Measurements from ENCODE around the gene TMEM229B.

The TMEM229B gene
- long read RNA-seq: 0 reads

DNA sequence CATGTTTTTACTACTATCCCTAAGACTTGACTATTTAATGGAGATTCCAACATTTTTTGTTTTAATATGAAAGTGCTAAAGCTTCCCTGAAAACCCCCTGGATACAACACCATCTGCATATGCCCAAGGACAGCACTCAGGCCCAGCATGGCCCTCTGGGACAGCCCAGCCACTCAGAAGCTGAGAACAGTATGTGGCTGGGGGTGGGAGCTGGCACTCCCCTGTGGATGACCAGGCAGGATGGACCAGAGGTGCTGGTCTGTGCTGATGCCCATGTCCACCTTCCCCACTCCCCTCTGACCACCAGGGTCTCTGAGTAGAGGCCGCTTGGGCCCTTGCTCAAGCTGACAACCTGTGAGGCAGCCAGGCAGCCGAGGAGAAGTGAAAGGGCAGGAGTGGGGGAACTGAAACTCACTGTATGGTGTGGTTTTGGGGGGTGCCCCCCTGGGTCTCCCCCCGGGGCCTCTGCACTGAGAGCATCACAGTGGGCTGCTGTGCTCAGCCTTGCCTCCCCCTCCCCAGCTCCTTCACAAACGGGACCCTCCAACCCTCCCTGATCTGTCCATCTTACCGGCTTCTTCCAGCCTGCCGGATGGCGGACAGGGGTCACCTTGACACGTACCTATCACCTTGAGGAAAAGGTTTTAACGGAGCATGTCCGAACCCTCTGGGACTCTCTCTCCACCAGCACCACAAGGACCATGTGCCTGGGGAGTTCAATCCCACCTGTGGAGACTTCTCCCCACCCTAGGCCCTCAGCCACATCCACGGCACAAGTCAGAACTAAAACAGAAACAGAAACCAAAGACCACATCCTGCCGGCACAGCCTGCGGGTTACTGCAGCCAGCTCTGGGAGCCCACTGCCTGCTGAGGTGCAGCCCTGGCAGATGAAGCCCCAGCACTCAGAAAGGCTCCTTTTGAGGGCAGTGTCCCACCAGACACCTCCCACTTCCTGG is at the start of gene TMEM229B:
Gene TMEM229B, minus strand, starts transcription at position 785 of the 957 bp plus-strand sequence. CDS start 14,798 bp downstream, outside the sequence.
- no peak for TF ChIP-seq SPI1 (IDR thresholded peaks at IDR 0.05; ENCODE audit: borderline replicate concordance, low read depth)
- TF ChIP-seq, protein P1, sequence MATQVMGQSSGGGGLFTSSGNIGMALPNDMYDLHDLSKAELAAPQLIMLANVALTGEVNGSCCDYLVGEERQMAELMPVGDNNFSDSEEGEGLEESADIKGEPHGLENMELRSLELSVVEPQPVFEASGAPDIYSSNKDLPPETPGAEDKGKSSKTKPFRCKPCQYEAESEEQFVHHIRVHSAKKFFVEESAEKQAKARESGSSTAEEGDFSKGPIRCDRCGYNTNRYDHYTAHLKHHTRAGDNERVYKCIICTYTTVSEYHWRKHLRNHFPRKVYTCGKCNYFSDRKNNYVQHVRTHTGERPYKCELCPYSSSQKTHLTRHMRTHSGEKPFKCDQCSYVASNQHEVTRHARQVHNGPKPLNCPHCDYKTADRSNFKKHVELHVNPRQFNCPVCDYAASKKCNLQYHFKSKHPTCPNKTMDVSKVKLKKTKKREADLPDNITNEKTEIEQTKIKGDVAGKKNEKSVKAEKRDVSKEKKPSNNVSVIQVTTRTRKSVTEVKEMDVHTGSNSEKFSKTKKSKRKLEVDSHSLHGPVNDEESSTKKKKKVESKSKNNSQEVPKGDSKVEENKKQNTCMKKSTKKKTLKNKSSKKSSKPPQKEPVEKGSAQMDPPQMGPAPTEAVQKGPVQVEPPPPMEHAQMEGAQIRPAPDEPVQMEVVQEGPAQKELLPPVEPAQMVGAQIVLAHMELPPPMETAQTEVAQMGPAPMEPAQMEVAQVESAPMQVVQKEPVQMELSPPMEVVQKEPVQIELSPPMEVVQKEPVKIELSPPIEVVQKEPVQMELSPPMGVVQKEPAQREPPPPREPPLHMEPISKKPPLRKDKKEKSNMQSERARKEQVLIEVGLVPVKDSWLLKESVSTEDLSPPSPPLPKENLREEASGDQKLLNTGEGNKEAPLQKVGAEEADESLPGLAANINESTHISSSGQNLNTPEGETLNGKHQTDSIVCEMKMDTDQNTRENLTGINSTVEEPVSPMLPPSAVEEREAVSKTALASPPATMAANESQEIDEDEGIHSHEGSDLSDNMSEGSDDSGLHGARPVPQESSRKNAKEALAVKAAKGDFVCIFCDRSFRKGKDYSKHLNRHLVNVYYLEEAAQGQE (IDR thresholded peaks at IDR 0.05; ENCODE audit: insufficient replicate concordance, low read depth): no peak
- TF ChIP-seq, protein P2, sequence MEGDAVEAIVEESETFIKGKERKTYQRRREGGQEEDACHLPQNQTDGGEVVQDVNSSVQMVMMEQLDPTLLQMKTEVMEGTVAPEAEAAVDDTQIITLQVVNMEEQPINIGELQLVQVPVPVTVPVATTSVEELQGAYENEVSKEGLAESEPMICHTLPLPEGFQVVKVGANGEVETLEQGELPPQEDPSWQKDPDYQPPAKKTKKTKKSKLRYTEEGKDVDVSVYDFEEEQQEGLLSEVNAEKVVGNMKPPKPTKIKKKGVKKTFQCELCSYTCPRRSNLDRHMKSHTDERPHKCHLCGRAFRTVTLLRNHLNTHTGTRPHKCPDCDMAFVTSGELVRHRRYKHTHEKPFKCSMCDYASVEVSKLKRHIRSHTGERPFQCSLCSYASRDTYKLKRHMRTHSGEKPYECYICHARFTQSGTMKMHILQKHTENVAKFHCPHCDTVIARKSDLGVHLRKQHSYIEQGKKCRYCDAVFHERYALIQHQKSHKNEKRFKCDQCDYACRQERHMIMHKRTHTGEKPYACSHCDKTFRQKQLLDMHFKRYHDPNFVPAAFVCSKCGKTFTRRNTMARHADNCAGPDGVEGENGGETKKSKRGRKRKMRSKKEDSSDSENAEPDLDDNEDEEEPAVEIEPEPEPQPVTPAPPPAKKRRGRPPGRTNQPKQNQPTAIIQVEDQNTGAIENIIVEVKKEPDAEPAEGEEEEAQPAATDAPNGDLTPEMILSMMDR (IDR thresholded peaks at IDR 0.05; ENCODE audit: insufficient read depth, low read length): no peak
- no peak for TF ChIP-seq GABPA (IDR thresholded peaks at IDR 0.05; ENCODE audit: low read depth)
- no peak for TF ChIP-seq POLR2AphosphoS5 (IDR thresholded peaks at IDR 0.05; ENCODE audit: low read depth)
- H3K27me3 ChIP-seq (ENCODE audit: insufficient read depth, poor library complexity, severe bottlenecking): no peaks in the 10 kb centered on the region
- H3K27ac ChIP-seq (replicated peaks): no peak within 1 kb of the TSS
- peak in 1 of 2 experiments; percentile 3 for DNase-seq (ENCODE audit: low read depth in 1 of 2, low spot score in 1 of 2)
- peak within 1 kb of the TSS; percentile 31 for H3K4me3 ChIP-seq (replicated peaks; ENCODE audit: insufficient read depth, low read length)

DNA sequence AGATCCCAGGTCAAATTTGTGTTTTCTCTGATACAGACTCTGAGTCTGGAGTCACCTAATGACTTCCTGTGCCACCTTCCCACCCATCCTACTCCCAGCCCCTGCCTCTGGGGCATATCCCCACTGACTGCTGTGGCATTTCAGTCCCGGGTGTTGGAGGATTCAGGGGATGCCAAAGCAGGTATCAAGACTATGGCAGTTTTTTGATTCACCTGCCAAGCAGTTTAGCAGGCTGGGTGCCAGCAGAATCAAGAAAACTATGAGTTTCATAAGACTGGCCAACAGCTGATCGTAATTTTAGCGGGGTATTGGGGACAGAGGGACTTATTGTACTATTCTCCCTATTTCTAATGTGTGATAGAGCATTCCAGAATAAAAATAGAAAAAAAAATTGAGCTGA is 49.2 kb upstream of the TMEM229B start:
- H3K4me3 ChIP-seq (replicated peaks; ENCODE audit: insufficient read depth, low read length): no peak overlapping the region
- no peak for DNase-seq (ENCODE audit: low read depth in 1 of 2, low spot score in 1 of 2)
- peaks cover 6% of the 10 kb centered on the region for H3K27me3 ChIP-seq (ENCODE audit: insufficient read depth, poor library complexity, severe bottlenecking)
- no peak overlapping the region for H3K27ac ChIP-seq (replicated peaks)
- no peak for TF ChIP-seq GABPA (IDR thresholded peaks at IDR 0.05; ENCODE audit: low read depth)
- no peak for TF ChIP-seq POLR2AphosphoS5 (IDR thresholded peaks at IDR 0.05; ENCODE audit: low read depth)
- TF ChIP-seq, protein P2 (IDR thresholded peaks at IDR 0.05; ENCODE audit: insufficient read depth, low read length): no peak
- no peak for TF ChIP-seq SPI1 (IDR thresholded peaks at IDR 0.05; ENCODE audit: borderline replicate concordance, low read depth)
- TF ChIP-seq, protein P1 (IDR thresholded peaks at IDR 0.05; ENCODE audit: insufficient replicate concordance, low read depth): no peak

DNA sequence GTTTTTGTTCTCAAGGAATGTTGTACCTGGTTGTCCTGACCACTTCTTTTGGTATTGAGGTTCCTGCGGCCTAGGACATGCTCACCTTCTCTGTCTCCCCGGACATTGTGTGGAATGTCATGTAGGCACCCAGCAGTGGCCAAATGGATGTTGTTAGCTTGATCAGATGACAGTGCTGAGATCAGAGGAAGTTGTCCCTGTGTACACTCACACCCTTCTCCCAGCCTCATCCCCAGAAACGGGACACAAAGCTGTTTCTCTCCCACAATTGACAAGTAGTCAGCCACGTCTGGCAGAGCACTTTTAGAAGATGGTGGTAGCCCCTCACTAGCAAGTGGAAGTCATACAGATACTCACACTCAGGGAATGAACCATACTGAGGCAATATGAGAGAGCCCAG is 47.6 kb upstream of the TMEM229B start:
- DNase-seq (ENCODE audit: low read depth in 1 of 2, low spot score in 1 of 2): no peak
- Histone ChIP-seq H3K27me3 (ENCODE audit: insufficient read depth, poor library complexity, severe bottlenecking) (peaks cover 13% of the 10 kb centered on the region), H3K4me3 (replicated peaks; ENCODE audit: insufficient read depth, low read length) (no peak overlapping the region), H3K27ac (replicated peaks) (no peak overlapping the region)
- TF ChIP-seq SPI1 (IDR thresholded peaks at IDR 0.05; ENCODE audit: borderline replicate concordance, low read depth) (no peak), POLR2AphosphoS5 (IDR thresholded peaks at IDR 0.05; ENCODE audit: low read depth) (no peak), GABPA (IDR thresholded peaks at IDR 0.05; ENCODE audit: low read depth) (no peak)
- TF ChIP-seq, protein P1 (IDR thresholded peaks at IDR 0.05; ENCODE audit: insufficient replicate concordance, low read depth): no peak
- TF ChIP-seq, protein P2 (IDR thresholded peaks at IDR 0.05; ENCODE audit: insufficient read depth, low read length): no peak
